Progenitor cell of endocrine pancreas (in vitro differentiated cells): ENCODE measurements around the gene C4orf50. TPM values are rescaled to one million over a fixed set of nuclear protein-coding genes. Genes with fewer than 3 reads are reported as not detected.

Source experiments
- DNase-seq: peaks from one replicate; pipeline ENCODE4 v3.0.0; 2021; ENCODE audit warnings: low spot score; ENCODE audit not compliant: unreplicated experiment
- H3K27ac Mint-ChIP-seq: 2 replicates; pipeline ENCODE4 v1.8.0; 2021; ENCODE audit warnings: mild to moderate bottlenecking, moderate library complexity, mixed read lengths
- H3K27me3 Mint-ChIP-seq: 2 replicates; pipeline ENCODE4 v1.8.0; 2021; ENCODE audit warnings: mixed read lengths
- H3K36me3 Mint-ChIP-seq: 2 replicates; pipeline ENCODE4 v1.8.0; 2022; ENCODE audit warnings: mixed read lengths; ENCODE audit not compliant: insufficient read depth
- H3K4me1 Mint-ChIP-seq: 2 replicates; pipeline ENCODE4 v1.8.0; 2021; ENCODE audit warnings: low read depth, mixed read lengths
- H3K4me3 Mint-ChIP-seq: 2 replicates; pipeline ENCODE4 v1.8.0; 2021; ENCODE audit warnings: low read depth, mild to moderate bottlenecking, moderate library complexity, mixed read lengths
- H3K9me3 Mint-ChIP-seq: 2 replicates; pipeline ENCODE4 v1.8.0; 2021; ENCODE audit warnings: low read depth, mixed read lengths
- total RNA-seq: library from RNA; stranded (reverse); gene quantifications from 2 replicates; pipeline ENCODE4 v1.2.1, GENCODE V29; 2021
- TF ChIP-seq, protein P1 (sequence below): fragments of 200-600 bp; sonication (generic); IDR thresholded peaks from one replicate; pipeline ENCODE4 v1.5.0; 2021; ENCODE audit warnings: antibody characterized with exemption, mild to moderate bottlenecking; ENCODE audit not compliant: unreplicated experiment

C4orf50 gene
- total RNA-seq, 1 donor from 2014 or later = 0.19 TPM

GRCh38 chr4:5930876-5931275, 87.4 kb downstream of the C4orf50 start:
- Mint-ChIP-seq H3K9me3 (no peaks in the 10 kb centered on the region), H3K27ac (no peak overlapping the region), H3K4me3 (no peak overlapping the region), H3K4me1 (no peaks in the 10 kb centered on the region), H3K27me3 (peaks cover 70% of the 10 kb centered on the region), H3K36me3 (no peaks in the 10 kb centered on the region)
- TF ChIP-seq, protein P1, sequence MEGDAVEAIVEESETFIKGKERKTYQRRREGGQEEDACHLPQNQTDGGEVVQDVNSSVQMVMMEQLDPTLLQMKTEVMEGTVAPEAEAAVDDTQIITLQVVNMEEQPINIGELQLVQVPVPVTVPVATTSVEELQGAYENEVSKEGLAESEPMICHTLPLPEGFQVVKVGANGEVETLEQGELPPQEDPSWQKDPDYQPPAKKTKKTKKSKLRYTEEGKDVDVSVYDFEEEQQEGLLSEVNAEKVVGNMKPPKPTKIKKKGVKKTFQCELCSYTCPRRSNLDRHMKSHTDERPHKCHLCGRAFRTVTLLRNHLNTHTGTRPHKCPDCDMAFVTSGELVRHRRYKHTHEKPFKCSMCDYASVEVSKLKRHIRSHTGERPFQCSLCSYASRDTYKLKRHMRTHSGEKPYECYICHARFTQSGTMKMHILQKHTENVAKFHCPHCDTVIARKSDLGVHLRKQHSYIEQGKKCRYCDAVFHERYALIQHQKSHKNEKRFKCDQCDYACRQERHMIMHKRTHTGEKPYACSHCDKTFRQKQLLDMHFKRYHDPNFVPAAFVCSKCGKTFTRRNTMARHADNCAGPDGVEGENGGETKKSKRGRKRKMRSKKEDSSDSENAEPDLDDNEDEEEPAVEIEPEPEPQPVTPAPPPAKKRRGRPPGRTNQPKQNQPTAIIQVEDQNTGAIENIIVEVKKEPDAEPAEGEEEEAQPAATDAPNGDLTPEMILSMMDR = no peak
- DNase-seq = no peak

GRCh38 chr4:5930456-5930855, 87.8 kb downstream of the C4orf50 start:
- TF ChIP-seq, protein P1 = no peak
- H3K36me3 Mint-ChIP-seq = no peaks in the 10 kb centered on the region
- no peak overlapping the region for H3K4me3 Mint-ChIP-seq
- DNase-seq = no peak
- H3K27ac Mint-ChIP-seq = no peak overlapping the region
- H3K27me3 Mint-ChIP-seq = peaks cover 73% of the 10 kb centered on the region
- no peaks in the 10 kb centered on the region for H3K4me1 Mint-ChIP-seq
- H3K9me3 Mint-ChIP-seq = no peaks in the 10 kb centered on the region

DNA sequence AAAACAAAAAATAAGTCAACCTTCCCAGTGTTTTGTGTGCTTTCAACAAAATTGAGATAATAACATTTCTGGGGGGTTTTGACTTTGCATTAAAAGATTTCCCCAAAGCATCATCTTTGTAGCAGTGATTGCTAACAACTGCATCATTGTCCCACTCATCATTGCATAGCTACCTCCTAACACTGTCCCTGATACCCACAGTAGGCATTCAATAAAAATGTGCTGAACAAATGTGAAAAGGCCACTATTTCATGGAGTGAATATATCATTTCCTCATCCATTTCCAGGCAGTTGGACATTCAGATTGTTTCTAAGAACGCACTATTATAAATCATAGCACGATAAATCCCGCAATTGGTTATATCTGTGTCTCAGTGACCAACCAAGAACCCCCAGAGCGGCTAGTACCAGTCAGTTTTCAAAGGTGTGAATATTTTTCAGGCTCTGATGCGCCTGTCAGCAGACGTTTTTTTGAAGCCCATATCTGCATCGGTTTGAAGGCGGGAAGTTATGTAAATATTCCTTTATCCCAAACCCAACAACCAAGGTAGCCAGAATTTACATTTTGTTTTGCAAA, 89.3 kb downstream of the C4orf50 start:
- no peak for DNase-seq
- no peaks in the 10 kb centered on the region for H3K9me3 Mint-ChIP-seq
- no peak overlapping the region for H3K4me3 Mint-ChIP-seq
- peaks cover 65% of the 10 kb centered on the region for H3K27me3 Mint-ChIP-seq
- H3K4me1 Mint-ChIP-seq = no peaks in the 10 kb centered on the region
- no peaks in the 10 kb centered on the region for H3K36me3 Mint-ChIP-seq
- no peak overlapping the region for H3K27ac Mint-ChIP-seq
- TF ChIP-seq, protein P1 = no peak

DNA sequence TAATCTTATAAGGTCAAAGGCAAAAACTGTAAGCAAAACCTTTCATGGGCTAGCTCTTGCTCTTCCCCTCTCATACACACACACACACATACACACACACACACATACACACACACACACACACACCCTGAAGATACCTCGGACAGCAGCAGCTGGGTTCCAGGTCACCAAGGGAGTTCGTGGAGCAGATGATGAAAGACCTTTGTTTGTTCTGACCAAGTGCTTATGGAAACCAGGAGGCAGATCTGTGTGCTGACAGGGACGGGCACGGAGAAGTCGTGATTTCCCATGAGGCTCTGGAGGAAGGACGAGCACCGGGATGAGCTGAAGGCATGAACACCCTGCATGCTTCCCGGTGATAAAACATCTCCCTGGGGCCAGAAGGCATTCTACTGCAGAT, 90.0 kb downstream of the C4orf50 start:
- peaks cover 60% of the 10 kb centered on the region for H3K27me3 Mint-ChIP-seq
- no peak overlapping the region for H3K4me3 Mint-ChIP-seq
- H3K9me3 Mint-ChIP-seq = no peaks in the 10 kb centered on the region
- no peak overlapping the region for H3K27ac Mint-ChIP-seq
- TF ChIP-seq, protein P1 = no peak
- H3K4me1 Mint-ChIP-seq = no peaks in the 10 kb centered on the region
- H3K36me3 Mint-ChIP-seq = no peaks in the 10 kb centered on the region
- DNase-seq = no peak

- TF ChIP-seq, protein P1 = no peak
- DNase-seq = no peak
- Mint-ChIP-seq H3K36me3 (no peaks in the 10 kb centered on the region), H3K27me3 (peaks cover 62% of the 10 kb centered on the region), H3K9me3 (no peaks in the 10 kb centered on the region), H3K4me1 (no peaks in the 10 kb centered on the region), H3K27ac (no peak overlapping the region), H3K4me3 (no peak overlapping the region)
Observed at GRCh38 chr4:5927747-5928146, 90.5 kb downstream of the C4orf50 start.
